WTC11 (cell line): Measurements from ENCODE around the gene SMPD1. TPM values are rescaled to one million over a fixed set of nuclear protein-coding genes. Genes with fewer than 3 reads are reported as not detected.
A peak's percentile ranks its signal among the peaks of the same experiment; 100 is the strongest.

Experiments
- ATAC-seq: fragments of 200-7000 bp; cut with Tn5 transposase; 2 replicates; pipeline ENCODE4 v1.10.0; 2021; ENCODE audit warnings: mild to moderate bottlenecking, moderate library complexity
- CTCF ChIA-PET: fragments of 300-600 bp; sonication (Branson Sonifier 250); formaldehyde crosslinking; loops from one replicate; lab custom pipeline; 2021; ENCODE audit warnings: antibody characterized with exemption; lab: Charles Lee
- POLR2A ChIA-PET: fragments of 350-600 bp; sonication (Branson Sonifier 250); formaldehyde crosslinking; loops from one replicate; lab custom pipeline; 2021; ENCODE audit warnings: antibody characterized with exemption; lab: Charles Lee
- DNase-seq: peaks from one replicate; pipeline ENCODE4 v3.0.0; 2021; ENCODE audit warnings: low spot score
- H3K27ac Mint-ChIP-seq: 2 replicates; pipeline ENCODE4 v1.8.0; 2021; ENCODE audit warnings: mixed read lengths
- H3K27me3 Mint-ChIP-seq: 2 replicates; pipeline ENCODE4 v1.8.0; 2021; ENCODE audit warnings: low read depth, mild to moderate bottlenecking, moderate library complexity, mixed read lengths
- H3K36me3 Mint-ChIP-seq: 2 replicates; pipeline ENCODE4 v1.8.0; 2021; ENCODE audit warnings: mixed read lengths
- H3K4me1 Mint-ChIP-seq: 2 replicates; pipeline ENCODE4 v1.8.0; 2022; ENCODE audit warnings: mixed read lengths
- H3K4me3 Mint-ChIP-seq: 2 replicates; pipeline ENCODE4 v1.8.0; 2021; ENCODE audit warnings: mild to moderate bottlenecking, moderate library complexity, mixed read lengths
- H3K9me3 Mint-ChIP-seq: 2 replicates; pipeline ENCODE4 v1.8.0; 2021; ENCODE audit warnings: mixed read lengths
- ATF3 ChIP-seq: sonication (generic); formaldehyde crosslinking; conservative IDR thresholded peaks from 2 replicates; pipeline ENCODE4 v1.8.1; 2022; ENCODE audit warnings: mild to moderate bottlenecking, missing genetic modification reagents
- CTCF ChIP-seq: fragments of 200-600 bp; IDR thresholded peaks from 2 replicates; pipeline ENCODE4 v1.8.0; 2022; ENCODE audit warnings: antibody characterized with exemption
- ETV6 ChIP-seq: sonication (generic); formaldehyde crosslinking; IDR thresholded peaks from 2 replicates; pipeline ENCODE4 v1.8.1; 2022; ENCODE audit warnings: mild to moderate bottlenecking, missing genetic modification reagents
- IRF2 ChIP-seq: sonication (generic); formaldehyde crosslinking; IDR thresholded peaks from 2 replicates; pipeline ENCODE4 v1.8.0; 2022; ENCODE audit warnings: low read depth, missing genetic modification reagents, borderline replicate concordance
- JUN ChIP-seq: sonication (generic); formaldehyde crosslinking; IDR thresholded peaks from 2 replicates; pipeline ENCODE4 v1.8.0; 2023; ENCODE audit warnings: mild to moderate bottlenecking, missing genetic modification reagents
- MAX ChIP-seq: sonication (generic); formaldehyde crosslinking; IDR thresholded peaks from 2 replicates; pipeline ENCODE4 v1.8.0; 2022; ENCODE audit warnings: mild to moderate bottlenecking, missing genetic modification reagents
- NFATC4 ChIP-seq: fragments of 250-450 bp; sonication (Bioruptor Pico); IDR thresholded peaks from 2 replicates; pipeline ENCODE4 v1.9.0; 2021; ENCODE audit warnings: mild to moderate bottlenecking
- NFE2L1 ChIP-seq: sonication (generic); formaldehyde crosslinking; IDR thresholded peaks from 2 replicates; pipeline ENCODE4 v1.8.1; 2023; ENCODE audit warnings: missing genetic modification reagents
- NR1H2 ChIP-seq: sonication (generic); formaldehyde crosslinking; IDR thresholded peaks from 2 replicates; pipeline ENCODE4 v1.9.0; 2021; ENCODE audit warnings: mild to moderate bottlenecking, moderate library complexity, missing genetic modification reagents
- PRDM15 ChIP-seq: sonication (generic); formaldehyde crosslinking; IDR thresholded peaks from 2 replicates; pipeline ENCODE4 v1.8.0; 2022; ENCODE audit warnings: missing genetic modification reagents
- PREB ChIP-seq: sonication (generic); formaldehyde crosslinking; IDR thresholded peaks from 2 replicates; pipeline ENCODE4 v1.8.1; 2022; ENCODE audit warnings: mild to moderate bottlenecking, missing genetic modification reagents, moderate library complexity, borderline replicate concordance
- RORB ChIP-seq: fragments of 250-450 bp; sonication (Bioruptor Pico); IDR thresholded peaks from 2 replicates; pipeline ENCODE4 v1.9.0; 2021; ENCODE audit warnings: mild to moderate bottlenecking
- ZBTB21 ChIP-seq: sonication (generic); formaldehyde crosslinking; IDR thresholded peaks from 2 replicates; pipeline ENCODE4 v1.8.1; 2023; ENCODE audit warnings: mild to moderate bottlenecking, missing genetic modification reagents, borderline replicate concordance
- ZNF232 ChIP-seq: sonication (generic); formaldehyde crosslinking; IDR thresholded peaks from 2 replicates; pipeline ENCODE4 v1.8.0; 2022; ENCODE audit warnings: mild to moderate bottlenecking, missing genetic modification reagents
- ZNF671 ChIP-seq: fragments of 250-450 bp; sonication (Bioruptor Pico); IDR thresholded peaks from 2 replicates; pipeline ENCODE4 v1.8.0; 2021; ENCODE audit warnings: mild to moderate bottlenecking
- ZSCAN18 ChIP-seq: fragments of 250-450 bp; sonication (Bioruptor Pico); IDR thresholded peaks from 2 replicates; pipeline ENCODE4 v2.1.2; 2022; ENCODE audit warnings: mild to moderate bottlenecking, moderate library complexity
- total RNA-seq: library from RNA; stranded (reverse); gene quantifications from 3 replicates; pipeline ENCODE4 v1.2.3, GENCODE V29; 2021

The SMPD1 gene
- total RNA-seq, 1 experiment from 2014 or later: 4.4 TPM

- POLR2A ChIA-PET: interaction anchor here (0.7 kb wide), 1 partner anchor 8 kb away, joined by 3 read pairs; no protein-coding TSS in a partner anchor
Measured at GRCh38 chr11:6362873-6363678, 27.2 kb upstream of the SMPD1 start.

GRCh38 chr11:6365659-6366058, 24.6 kb upstream of the SMPD1 start:
- no peak overlapping the region for H3K27ac Mint-ChIP-seq
- CTCF ChIA-PET: interaction anchor here (0.7 to 1.3 kb wide), 3 partner anchors 12 to 78 kb away, joined by 3 to 5 read pairs (median 5); no protein-coding TSS in a partner anchor
- no peak for ATAC-seq

More at GRCh38 chr11:6362873-6363678, 27.2 kb upstream of the SMPD1 start:
- peak; percentile 76 for TF ChIP-seq CTCF
- no peak for TF ChIP-seq PREB
- peak; percentile 30; the same call in 1 of the 2 replicates for TF ChIP-seq ETV6 (CRISPR knock-in tag)
- TF ChIP-seq, all 79 proteins: peak for 2
- no peak overlapping the region for H3K27ac Mint-ChIP-seq
- no peaks in the 10 kb centered on the region for H3K9me3 Mint-ChIP-seq
- no peaks in the 10 kb centered on the region for H3K36me3 Mint-ChIP-seq
- peaks cover 4% of the 10 kb centered on the region; the same call in 1 of the 2 replicates for H3K4me1 Mint-ChIP-seq
- CTCF ChIA-PET: interaction anchor here (0.5 to 3.0 kb wide), 126 partner anchors 10 to 763 kb away, joined by 3 to 160 read pairs (median 6); partner anchors contain the start of genes APBB1, ARFIP2, C11orf42 and CAVIN3
- no peaks in the 10 kb centered on the region for H3K27me3 Mint-ChIP-seq
- DNase-seq (peak; percentile 89), ATAC-seq (peak; percentile 99)
- H3K4me3 Mint-ChIP-seq: no peak overlapping the region

More at GRCh38 chr11:6365659-6366058, 24.6 kb upstream of the SMPD1 start:
- H3K9me3 Mint-ChIP-seq: no peaks in the 10 kb centered on the region
- POLR2A ChIA-PET: interaction anchor here (0.5 kb wide), 1 partner anchor 81 kb away, joined by 3 read pairs; no protein-coding TSS in a partner anchor
- H3K4me1 Mint-ChIP-seq: peaks cover 4% of the 10 kb centered on the region; the same call in 1 of the 2 replicates
- no peak overlapping the region for H3K4me3 Mint-ChIP-seq
- H3K36me3 Mint-ChIP-seq: no peaks in the 10 kb centered on the region
- no peak for DNase-seq
- no peaks in the 10 kb centered on the region for H3K27me3 Mint-ChIP-seq
- TF ChIP-seq ZNF232 (CRISPR knock-in tag) (no peak), ZBTB21 (no peak), MAX (CRISPR knock-in tag) (no peak), ZSCAN18 (CRISPR knock-in tag) (no peak), PRDM15 (no peak), NFATC4 (CRISPR knock-in tag) (no peak), IRF2 (no peak), RORB (CRISPR knock-in tag) (no peak), ZNF671 (CRISPR knock-in tag) (no peak), NFE2L1 (CRISPR knock-in tag) (no peak), NR1H2 (no peak), JUN (CRISPR knock-in tag) (no peak), ATF3 (CRISPR knock-in tag) (no peak)
